IMR-90 (cell line): ENCODE data around the gene TAAR1. TPM values are rescaled to one million over a fixed set of nuclear protein-coding genes. Genes with fewer than 3 reads are reported as not detected.

Experiments used
- ATAC-seq: fragments of 200-7000 bp; cut with Tn5 transposase; 2 replicates; pipeline ENCODE4 v1.9.1; 2020; ENCODE audit warnings: low read depth, mild to moderate bottlenecking, moderate library complexity
- BruUV-seq: library from RNA; stranded (reverse); fragments of 400-500 nt; replicated peaks from 2 replicates; lab custom pipeline; 2021; lab: Mats Ljungman, UMichigan
- CTCF ChIA-PET: fragments of 300-600 bp; formaldehyde crosslinking; extraction: SDS; loops from one replicate; lab custom pipeline; 2021; ENCODE audit warnings: antibody characterized with exemption; lab: Yijun Ruan, JAX
- POLR2A ChIA-PET: fragments of 300-600 bp; sonication (Branson Sonifier 250); formaldehyde crosslinking; loops from one replicate; lab custom pipeline; 2022; ENCODE audit warnings: antibody characterized with exemption; ENCODE audit not compliant: unreplicated experiment; lab: Charles Lee
- DNase-seq: peaks from one replicate; pipeline ENCODE4 v3.0.0; 2013
- H2AFZ ChIP-seq: replicated peaks from 2 replicates; pipeline ENCODE3; 2013; ENCODE audit warnings: low read length, mild to moderate bottlenecking; ENCODE audit not compliant: poor library complexity
- H2AK5ac ChIP-seq: 2 replicates; pipeline ENCODE4 v1.6.1; 2013; ENCODE audit warnings: low read depth, low read length, inconsistent platforms
- H2AK9ac ChIP-seq: replicated peaks from 2 replicates; pipeline ENCODE3; 2013; ENCODE audit warnings: mild to moderate bottlenecking, low read depth, low read length, moderate library complexity; ENCODE audit not compliant: poor library complexity
- H2BK120ac ChIP-seq: 2 replicates; pipeline ENCODE4 v1.6.1; 2013; ENCODE audit warnings: low read depth, low read length, inconsistent platforms
- H2BK15ac ChIP-seq: 3 replicates; pipeline ENCODE4 v1.6.1; 2013; ENCODE audit warnings: low read depth, low read length, inconsistent platforms
- H2BK20ac ChIP-seq: 2 replicates; pipeline ENCODE4 v1.6.1; 2013; ENCODE audit warnings: low read depth, mild to moderate bottlenecking, inconsistent platforms, low read length, moderate library complexity
- H2BK5ac ChIP-seq: 2 replicates; pipeline ENCODE4 v1.6.1; 2013; ENCODE audit warnings: mild to moderate bottlenecking, low read depth, low read length, inconsistent platforms; ENCODE audit not compliant: poor library complexity, severe bottlenecking
- H3K14ac ChIP-seq: replicated peaks from 2 replicates; pipeline ENCODE4 v1.6.1; 2013; ENCODE audit warnings: low read depth, low read length, inconsistent platforms
- H3K18ac ChIP-seq: 2 replicates; pipeline ENCODE4 v1.6.1; 2013; ENCODE audit warnings: low read depth, low read length, control low read depth
- H3K23ac ChIP-seq: 2 replicates; pipeline ENCODE4 v1.6.1; 2013; ENCODE audit warnings: low read depth, low read length, inconsistent platforms
- H3K27ac ChIP-seq: 2 replicates; pipeline ENCODE4 v1.5.1; 2013; ENCODE audit warnings: mild to moderate bottlenecking, control low read depth, low read length; ENCODE audit not compliant: insufficient read depth
- H3K27me3 ChIP-seq: 2 replicates; pipeline ENCODE4 v1.6.1; 2013; ENCODE audit warnings: low read length; ENCODE audit not compliant: control insufficient read depth, insufficient read depth
- H3K36me3 ChIP-seq: 2 replicates; pipeline ENCODE4 v1.6.1; 2013; ENCODE audit warnings: low read length, mixed read lengths; ENCODE audit not compliant: control insufficient read depth, insufficient read depth
- H3K4ac ChIP-seq: 2 replicates; pipeline ENCODE4 v1.6.1; 2013; ENCODE audit warnings: low read depth, low read length, inconsistent platforms
- H3K4me1 ChIP-seq: 2 replicates; pipeline ENCODE4 v1.6.1; 2013; ENCODE audit warnings: low read length, mixed read lengths; ENCODE audit not compliant: control insufficient read depth, insufficient read depth
- H3K4me2 ChIP-seq: 2 replicates; pipeline ENCODE4 v1.6.1; 2013; ENCODE audit warnings: low read depth, mild to moderate bottlenecking, control low read depth, low read length, moderate library complexity
- H3K4me3 ChIP-seq: 2 replicates; pipeline ENCODE4 v1.5.1; 2013; ENCODE audit warnings: low read depth, mild to moderate bottlenecking, control low read depth, low read length, moderate library complexity; ENCODE audit not compliant: insufficient read depth
- H3K56ac ChIP-seq: 2 replicates; pipeline ENCODE4 v1.6.1; 2013; ENCODE audit warnings: low read length, inconsistent platforms; ENCODE audit not compliant: insufficient read depth; ENCODE audit errors: extremely low read depth
- H3K79me1 ChIP-seq, 2 experiments: 2 replicates each; pipeline ENCODE4 v1.6.1; 2013; ENCODE audit warnings: low read length in 2 of 2, inconsistent platforms in 1 of 2, low read depth in 1 of 2
- H3K9ac ChIP-seq: 2 replicates; pipeline ENCODE4 v1.6.1; 2013; ENCODE audit warnings: low read depth, low read length, control low read depth
- H3K9me1 ChIP-seq: 2 replicates; pipeline ENCODE4 v1.6.1; 2013; ENCODE audit warnings: low read length, inconsistent platforms; ENCODE audit not compliant: insufficient read depth
- H3K9me3 ChIP-seq: 2 replicates; pipeline ENCODE4 v1.6.1; 2013; ENCODE audit warnings: low read length; ENCODE audit not compliant: control insufficient read depth, insufficient read depth
- H4K20me1 ChIP-seq: 2 replicates; pipeline ENCODE4 v1.6.1; 2013; ENCODE audit warnings: low read length, inconsistent platforms; ENCODE audit not compliant: insufficient read depth
- H4K5ac ChIP-seq: 2 replicates; pipeline ENCODE4 v1.6.1; 2013; ENCODE audit warnings: mild to moderate bottlenecking, low read depth, low read length, control low read depth
- H4K8ac ChIP-seq, 2 experiments: 2 replicates each; pipeline ENCODE4 v1.6.1; 2013; ENCODE audit warnings: low read depth in 2 of 2, low read length in 2 of 2, control low read depth in 1 of 2, inconsistent platforms in 1 of 2
- H4K91ac ChIP-seq: 2 replicates; pipeline ENCODE4 v1.6.1; 2013; ENCODE audit warnings: low read depth, low read length, inconsistent platforms; ENCODE audit not compliant: insufficient read depth
- BHLHE40 ChIP-seq: fragments of 150-350 bp; IDR thresholded peaks from 2 replicates; pipeline ENCODE4 v1.6.1; 2016; ENCODE audit warnings: mild to moderate bottlenecking, low read depth, low read length
- CEBPB ChIP-seq: IDR thresholded peaks from 2 replicates; pipeline ENCODE4 v1.6.1; 2012; ENCODE audit warnings: low read depth, low read length, improper control_type of control experiment
- CHD1 ChIP-seq: IDR thresholded peaks from 2 replicates; pipeline ENCODE4 v1.6.1; 2012; ENCODE audit warnings: low read depth, low read length, improper control_type of control experiment
- CTCF ChIP-seq: conservative IDR thresholded peaks from 2 replicates; pipeline ENCODE4 v1.5.1; 2012; ENCODE audit warnings: mild to moderate bottlenecking, low read depth, low read length, improper control_type of control experiment
- ELK1 ChIP-seq: fragments of 150-350 bp; IDR thresholded peaks from 2 replicates; pipeline ENCODE4 v1.6.1; 2016; ENCODE audit warnings: low read depth, mild to moderate bottlenecking, low read length, moderate library complexity, borderline replicate concordance
- FOS ChIP-seq: fragments of 150-350 bp; IDR thresholded peaks from 2 replicates; pipeline ENCODE4 v1.6.1; 2016; ENCODE audit warnings: low read depth, low read length
- MAFK ChIP-seq: IDR thresholded peaks from 2 replicates; pipeline ENCODE4 v1.6.1; 2012; ENCODE audit warnings: low read depth, low read length, improper control_type of control experiment
- MAZ ChIP-seq: IDR thresholded peaks from 2 replicates; pipeline ENCODE4 v1.6.1; 2012; ENCODE audit warnings: low read depth, mild to moderate bottlenecking, low read length, improper control_type of control experiment, moderate library complexity, borderline replicate concordance
- MXI1 ChIP-seq: IDR thresholded peaks from 2 replicates; pipeline ENCODE4 v1.6.1; 2012; ENCODE audit warnings: low read depth, mild to moderate bottlenecking, low read length, moderate library complexity, borderline replicate concordance
- NFE2L2 ChIP-seq: fragments of 150-350 bp; IDR thresholded peaks from 2 replicates; pipeline ENCODE4 v1.6.1; 2016; ENCODE audit warnings: low read depth, mild to moderate bottlenecking, low read length
- POLR2A ChIP-seq: IDR thresholded peaks from 2 replicates; pipeline ENCODE4 v1.6.1; 2012; ENCODE audit warnings: mild to moderate bottlenecking, low read depth, low read length
- RAD21 ChIP-seq: IDR thresholded peaks from 2 replicates; pipeline ENCODE4 v1.6.1; 2012; ENCODE audit warnings: low read length, improper control_type of control experiment
- RCOR1 ChIP-seq: IDR thresholded peaks from 2 replicates; pipeline ENCODE4 v1.6.1; 2012; ENCODE audit warnings: mild to moderate bottlenecking, low read length, improper control_type of control experiment; ENCODE audit not compliant: insufficient replicate concordance
- RFX5 ChIP-seq: IDR thresholded peaks from 2 replicates; pipeline ENCODE4 v1.8.0; 2012; ENCODE audit warnings: low read depth, mild to moderate bottlenecking, low read length, moderate library complexity
- SMC3 ChIP-seq: fragments of 150-350 bp; IDR thresholded peaks from 2 replicates; pipeline ENCODE4 v1.6.1; 2016; ENCODE audit warnings: low read depth, mild to moderate bottlenecking, antibody characterized with exemption, low read length, moderate library complexity
- USF2 ChIP-seq: fragments of 150-350 bp; IDR thresholded peaks from 2 replicates; pipeline ENCODE4 v1.6.1; 2017; ENCODE audit warnings: mild to moderate bottlenecking, antibody characterized with exemption, low read length, low read depth
- WGBS, 2 experiments: methylation state at CpG; one replicate each; pipeline versions ENCODE4 v1.1.5 to v1.1.7; 2013; ENCODE audit warnings: missing lambda C conversion rate in 2 of 2; ENCODE audit not compliant: insufficient read length in 1 of 2; ENCODE audit errors: extremely low coverage in 2 of 2; 5-methylcytosine and 5-hydroxymethylcytosine counted together
- dilution Hi-C: fragments of 300-500 bp; cut with HindIII; formaldehyde crosslinking; loops from one replicate; pipeline ENCODE4 v1.14.3; 2018; ENCODE audit warnings: low sequenced_read_pairs; ENCODE audit not compliant: unreplicated experiment
- in situ Hi-C: fragments of 300-500 bp; cut with MboI; formaldehyde crosslinking; loops from 3 replicates; pipeline ENCODE4 v1.14.3; 2019; ENCODE audit warnings: low sequenced_read_pairs, inconsistent platforms, mixed read lengths
- intact Hi-C: fragments of 100-400 bp; cut with micrococcal nuclease; formaldehyde crosslinking; loops from 2 replicates; pipeline ENCODE4 v1.10.0; 2022
- polyA plus RNA-seq, 3 experiments: library from polyadenylated mRNA; depleted of rRNA; stranded (reverse); fragments of >200 nt; gene quantifications; 2 replicates each; pipeline ENCODE4 v1.2.3, GENCODE V29; 2012; ENCODE audit warnings: low replicate concordance in 1 of 3
- total RNA-seq: library from RNA; depleted of rRNA; stranded (reverse); fragments of >200 nt; gene quantifications from 2 replicates; pipeline ENCODE4 v1.2.3, GENCODE V29; 2012

The TAAR1 gene
- total and polyA plus RNA-seq, 2 of the 4 experiments (the other 2 are of a cell fraction) = not detected

GRCh38 chr6:132684272-132684671 is 25.3 kb upstream of the TAAR1 start:
- Histone ChIP-seq H3K23ac (no peak overlapping the region), H4K20me1 (no peaks in the 10 kb centered on the region), H2BK15ac (no peak overlapping the region), H4K91ac (no peak overlapping the region), H2BK120ac (no peak overlapping the region), H3K4ac (no peak overlapping the region), H3K79me1 (no peaks in the 10 kb centered on the region), H2AK5ac (no peak overlapping the region), H3K9me3 (peaks cover 2% of the 10 kb centered on the region; the same call in 1 of the 2 replicates), H3K4me1 (peaks cover 2% of the 10 kb centered on the region), H3K36me3 (no peaks in the 10 kb centered on the region), H3K56ac (no peak overlapping the region), H3K4me3 (no peak overlapping the region), H3K27me3 (no peaks in the 10 kb centered on the region), H2AFZ (no peak overlapping the region), H2BK5ac (peak overlapping the region; percentile 59), H4K5ac (no peak overlapping the region), H3K9me1 (no peaks in the 10 kb centered on the region), H2AK9ac (no peak overlapping the region), H3K18ac (no peak overlapping the region), H3K14ac (no peak overlapping the region), H2BK20ac (no peak overlapping the region), H3K9ac (no peak overlapping the region), H4K8ac (no peak overlapping the region), H3K27ac (no peak overlapping the region), H3K4me2 (no peak overlapping the region)
- WGBS, 2 experiments = no CpG with 5 or more reads among the region's 6 CpGs
- ATAC-seq (no peak), DNase-seq (peak; percentile 34)
- POLR2A ChIA-PET = no interaction called here
- no TSS peak for BruUV-seq
- in situ Hi-C loops = no loop called here
- dilution Hi-C loops = no loop called here
- intact Hi-C loops = loop anchor here (5.0 kb wide), 1 partner anchor 33 kb away; no protein-coding TSS in a partner anchor
- TF ChIP-seq MAZ (no peak), MXI1 (no peak), ELK1 (no peak), POLR2A (no peak), CEBPB (no peak), SMC3 (no peak), RAD21 (no peak), RFX5 (no peak), FOS (no peak), NFE2L2 (no peak), USF2 (no peak), BHLHE40 (no peak), CTCF (no peak), CHD1 (no peak), MAFK (no peak), RCOR1 (no peak)
- CTCF ChIA-PET = interaction anchor here (0.9 kb wide), 1 partner anchor 17 kb away, joined by 3 read pairs; no protein-coding TSS in a partner anchor
